ENCODE measurements around the gene ENDOV. TPM values are rescaled to one million over a fixed set of nuclear protein-coding genes. Genes with fewer than 3 reads are reported as not detected.

ENDOV gene
- total and polyA plus RNA-seq, 2 donors (not counting 3 experiments of a cell fraction or from before 2014, with no cell fraction given): 20.4 to 25.9 TPM

- no peak overlapping the region for H2AFZ ChIP-seq (ENCODE audit: low read depth, low read length)
- H3K9ac ChIP-seq (replicated peaks; ENCODE audit: extremely low read depth, insufficient read depth, low read length): no peak overlapping the region
- intact Hi-C loops (cut with micrococcal nuclease) (no loop called here), dilution Hi-C loops (cut with MboI; ENCODE audit: extremely low pct_ligation_motif_present, low sequenced_read_pairs) (no loop called here)
- H3K27ac ChIP-seq (ENCODE audit: insufficient read depth, low read depth, low read length): no peak overlapping the region
- H3K4me3 ChIP-seq (replicated peaks in 1 of 3; ENCODE audit: insufficient read depth in 1 of 3, low read depth in 1 of 3, low read length in 3 of 3): no peak overlapping the region
- no TSS peak for BruUV-seq (replicated peaks)
- TF ChIP-seq, protein P1, sequence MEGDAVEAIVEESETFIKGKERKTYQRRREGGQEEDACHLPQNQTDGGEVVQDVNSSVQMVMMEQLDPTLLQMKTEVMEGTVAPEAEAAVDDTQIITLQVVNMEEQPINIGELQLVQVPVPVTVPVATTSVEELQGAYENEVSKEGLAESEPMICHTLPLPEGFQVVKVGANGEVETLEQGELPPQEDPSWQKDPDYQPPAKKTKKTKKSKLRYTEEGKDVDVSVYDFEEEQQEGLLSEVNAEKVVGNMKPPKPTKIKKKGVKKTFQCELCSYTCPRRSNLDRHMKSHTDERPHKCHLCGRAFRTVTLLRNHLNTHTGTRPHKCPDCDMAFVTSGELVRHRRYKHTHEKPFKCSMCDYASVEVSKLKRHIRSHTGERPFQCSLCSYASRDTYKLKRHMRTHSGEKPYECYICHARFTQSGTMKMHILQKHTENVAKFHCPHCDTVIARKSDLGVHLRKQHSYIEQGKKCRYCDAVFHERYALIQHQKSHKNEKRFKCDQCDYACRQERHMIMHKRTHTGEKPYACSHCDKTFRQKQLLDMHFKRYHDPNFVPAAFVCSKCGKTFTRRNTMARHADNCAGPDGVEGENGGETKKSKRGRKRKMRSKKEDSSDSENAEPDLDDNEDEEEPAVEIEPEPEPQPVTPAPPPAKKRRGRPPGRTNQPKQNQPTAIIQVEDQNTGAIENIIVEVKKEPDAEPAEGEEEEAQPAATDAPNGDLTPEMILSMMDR (IDR thresholded peaks at IDR 0.05; ENCODE audit: extremely low read depth in 1 of 2, insufficient read depth in 1 of 2, low read depth in 1 of 2, low read length in 2 of 2): no peak
- TF ChIP-seq GATA2 (IDR thresholded peaks at IDR 0.05; ENCODE audit: insufficient read depth, insufficient read length, low read depth, low read length) (no peak), POLR2A (IDR thresholded peaks at IDR 0.05; ENCODE audit: low read depth, low read length) (no peak), POLR2AphosphoS5 (IDR thresholded peaks at IDR 0.05; ENCODE audit: insufficient read depth, low read depth, low read length) (no peak), FOS (IDR thresholded peaks at IDR 0.05; ENCODE audit: borderline replicate concordance, insufficient read depth, low read length) (no peak), JUN (IDR thresholded peaks at IDR 0.05; ENCODE audit: borderline replicate concordance, insufficient read depth, insufficient read length, low read depth) (no peak), EZH2 (IDR thresholded peaks at IDR 0.05; ENCODE audit: borderline replicate concordance, low read depth, low read length, severe bottlenecking) (no peak), MYC (IDR thresholded peaks at IDR 0.05; ENCODE audit: low read depth, low read length) (no peak)
- TF ChIP-seq, protein P2, sequence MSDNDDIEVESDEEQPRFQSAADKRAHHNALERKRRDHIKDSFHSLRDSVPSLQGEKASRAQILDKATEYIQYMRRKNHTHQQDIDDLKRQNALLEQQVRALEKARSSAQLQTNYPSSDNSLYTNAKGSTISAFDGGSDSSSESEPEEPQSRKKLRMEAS (IDR thresholded peaks at IDR 0.05; ENCODE audit: insufficient read depth, insufficient read length): no peak
- CTCF ChIA-PET: interaction anchor here (1.4 to 2.3 kb wide), 2 partner anchors 16 to 607 kb away, joined by 3 to 7 read pairs; no protein-coding TSS in a partner anchor
- POLR2A ChIA-PET: no interaction called here
- H3K4me2 ChIP-seq (ENCODE audit: insufficient read depth, low read length): no peak overlapping the region
- no peaks in the 10 kb centered on the region for H3K9me3 ChIP-seq (replicated peaks; ENCODE audit: control insufficient read depth, insufficient read depth, low read length)
- DNase-seq (ENCODE audit: low read depth, low spot score) (no peak), FAIRE-seq (no peak)
- no peaks in the 10 kb centered on the region for H3K9me1 ChIP-seq (replicated peaks; ENCODE audit: control insufficient read depth, extremely low read depth, insufficient read depth, low read length)
- peaks cover 23 to 58% of the 10 kb centered on the region in 2 experiments for H3K36me3 ChIP-seq (ENCODE audit: control insufficient read depth in 2 of 2, extremely low read depth in 1 of 2, insufficient read depth in 2 of 2, low read length in 2 of 2)
- no peaks in the 10 kb centered on the region for H3K27me3 ChIP-seq (ENCODE audit: control insufficient read depth in 2 of 2, insufficient read depth in 2 of 2, low read length in 2 of 2)
- no peaks in the 10 kb centered on the region for H3K4me1 ChIP-seq (ENCODE audit: control insufficient read depth, extremely low read depth, insufficient read depth, low read length)
- H4K20me1 ChIP-seq (replicated peaks; ENCODE audit: control insufficient read depth, extremely low read depth, insufficient read depth, low read length): no peaks in the 10 kb centered on the region
- no peaks in the 10 kb centered on the region for H3K79me2 ChIP-seq (ENCODE audit: control insufficient read depth, insufficient read depth, low read length)
Observed at GRCh38 chr17:80377798-80378197, 37.2 kb upstream of the ENDOV start.

Measured in endothelial cell of umbilical vein (primary cell).